Ammon's horn (tissue), 1 donor: ENCODE measurements around the gene UGT1A6.

Experiments
- DNase-seq: peaks from one replicate; pipeline ENCODE4 v3.0.0-alpha.2; 2016; ENCODE audit warnings: low spot score

UGT1A6 gene

GRCh38 chr2:233768076-233768475, 75.4 kb downstream of the UGT1A6 start:
- no peak for DNase-seq

- DNase-seq: no peak
Measured at GRCh38 chr2:233769260-233769659, 76.6 kb downstream of the UGT1A6 start.

GRCh38 chr2:233772153-233772552, 79.5 kb downstream of the UGT1A6 start:
- DNase-seq: no peak

GRCh38 chr2:233772583-233772982, 79.9 kb downstream of the UGT1A6 start:
- no peak for DNase-seq

GRCh38 chr2:233773854-233774253, 81.2 kb downstream of the UGT1A6 start:
- DNase-seq: no peak

- no peak for DNase-seq
Measured at GRCh38 chr2:233775414-233775813, 82.7 kb downstream of the UGT1A6 start.

GRCh38 chr2:233778030-233778429, 85.3 kb downstream of the UGT1A6 start, which contains the start of gene MROH2A:
Gene MROH2A, plus strand, starts transcription at chr2:233778330. Its CDS starts 1,029 bp downstream, at chr2:233779359.
- DNase-seq: no peak

GRCh38 chr2:233779722-233780121, 87.0 kb downstream of the UGT1A6 start:
- no peak for DNase-seq

- DNase-seq: no peak
Measured at GRCh38 chr2:233780771-233781170, 88.1 kb downstream of the UGT1A6 start.

GRCh38 chr2:233789554-233789953, 96.9 kb downstream of the UGT1A6 start:
- DNase-seq: no peak

- DNase-seq: no peak
Measured at GRCh38 chr2:233791151-233791882, 98.6 kb downstream of the UGT1A6 start.

GRCh38 chr2:233791883-233792329, 99.2 kb downstream of the UGT1A6 start:
- no peak for DNase-seq

GRCh38 chr2:233792720-233793119, 100.0 kb downstream of the UGT1A6 start:
- DNase-seq: no peak

- DNase-seq: no peak
Measured at GRCh38 chr2:233793465-233794127, 100.9 kb downstream of the UGT1A6 start.

- DNase-seq: no peak
Measured at GRCh38 chr2:233794128-233794658, 101.5 kb downstream of the UGT1A6 start.

GRCh38 chr2:233795735-233796171, 103.1 kb downstream of the UGT1A6 start:
- DNase-seq: no peak

- no peak for DNase-seq
Measured at GRCh38 chr2:233796254-233796653, 103.6 kb downstream of the UGT1A6 start.

- no peak for DNase-seq
Measured at GRCh38 chr2:233798335-233799086, 105.8 kb downstream of the UGT1A6 start.

- DNase-seq: no peak
Measured at GRCh38 chr2:233799087-233799665, 106.5 kb downstream of the UGT1A6 start.

GRCh38 chr2:233799716-233800115, 107.0 kb downstream of the UGT1A6 start:
- DNase-seq: no peak

GRCh38 chr2:233800208-233800607, 107.5 kb downstream of the UGT1A6 start:
- no peak for DNase-seq
